ENCODE data around the gene SP6.

GRCh38 chr17:47836601-47837000 lies 14.4 kb downstream of the SP6 start:
- TF ChIP-seq YY1 (IDR thresholded peaks at IDR 0.05; ENCODE audit: insufficient read depth, insufficient read length): no peak
- no peak for TF ChIP-seq SUZ12 (IDR thresholded peaks at IDR 0.05; ENCODE audit: extremely low read depth, insufficient read depth, insufficient read length)
- no peak for TF ChIP-seq ZNF274 (IDR thresholded peaks at IDR 0.05; ENCODE audit: low read depth, low read length)

Measured in NT2/D1 (cell line).